LNCaP clone FGC (cell line): ENCODE measurements around the gene PCDHGC4.

Experiments
- DNase-seq: peaks from one replicate; pipeline ENCODE4 v3.0.0-alpha.2; 2011; ENCODE audit warnings: low read depth
- H3K4me3 ChIP-seq: 2 replicates; pipeline ENCODE4 v1.5.1; 2011; ENCODE audit warnings: mild to moderate bottlenecking, low read depth, low read length, control low read depth
- CTCF ChIP-seq: IDR thresholded peaks from 2 replicates; pipeline ENCODE4 v1.5.1; 2012; ENCODE audit warnings: mild to moderate bottlenecking; ENCODE audit not compliant: control insufficient read depth, insufficient read depth; ENCODE audit errors: extremely low read depth

Gene PCDHGC4

GRCh38 chr5:141475625-141476131, 9.2 kb upstream of the PCDHGC4 start, which contains the start of gene PCDHGC3:
Gene PCDHGC3, plus strand, starts transcription at chr5:141475966. Its CDS starts 151 bp downstream, at chr5:141476117.
- TF ChIP-seq CTCF = peak; percentile 24
- DNase-seq = peak; percentile 87
- peak within 1 kb of the TSS; percentile 56 for H3K4me3 ChIP-seq

- no peak for DNase-seq
- TF ChIP-seq CTCF = no peak
Observed at GRCh38 chr5:141476132-141476911, 8.5 kb upstream of the PCDHGC4 start.

GRCh38 chr5:141477044-141477575, 7.7 kb upstream of the PCDHGC4 start:
- H3K4me3 ChIP-seq = peak overlapping the region; percentile 56
- no peak for DNase-seq
- TF ChIP-seq CTCF = no peak

More at GRCh38 chr5:141476132-141476911, 8.5 kb upstream of the PCDHGC4 start:
- H3K4me3 ChIP-seq = peak overlapping the region; percentile 56

- no peak overlapping the region for H3K4me3 ChIP-seq
- no peak for DNase-seq
Observed at GRCh38 chr5:141477815-141478214, 7.0 kb upstream of the PCDHGC4 start.

GRCh38 chr5:141478321-141478945, 6.4 kb upstream of the PCDHGC4 start:
- H3K4me3 ChIP-seq = no peak overlapping the region

More at GRCh38 chr5:141477815-141478214, 7.0 kb upstream of the PCDHGC4 start:
- no peak for TF ChIP-seq CTCF

GRCh38 chr5:141479776-141480175, 5.1 kb upstream of the PCDHGC4 start:
- no peak overlapping the region for H3K4me3 ChIP-seq
- TF ChIP-seq CTCF = no peak

More at GRCh38 chr5:141478321-141478945, 6.4 kb upstream of the PCDHGC4 start:
- DNase-seq = no peak
- TF ChIP-seq CTCF = no peak

More at GRCh38 chr5:141479776-141480175, 5.1 kb upstream of the PCDHGC4 start:
- no peak for DNase-seq
